HT1080 (cell line): ENCODE data around the gene FTSJ3. TPM values are rescaled to one million over a fixed set of nuclear protein-coding genes. Genes with fewer than 3 reads are reported as not detected.

ENCODE experiments used
- DNase-seq: peaks from one replicate; pipeline ENCODE4 v3.0.0-alpha.2; 2015; ENCODE audit warnings: low read depth
- total RNA-seq: library from RNA; depleted of rRNA; stranded (reverse); fragments of >200 nt; shearing (Covaris generic); gene quantifications from 2 replicates; pipeline ENCODE4 v1.2.3, GENCODE V29; 2014; rRNA removed

FTSJ3 gene
- total RNA-seq, 1 experiment from 2014 or later = 142 TPM

GRCh38 chr17:63786971-63787711 lies 40.3 kb downstream of the FTSJ3 start:
- DNase-seq = no peak

- DNase-seq = no peak
Measured at GRCh38 chr17:63786117-63786516, 41.3 kb downstream of the FTSJ3 start.

- peak; percentile 75 for DNase-seq
Measured at GRCh38 chr17:63785556-63785955, 41.9 kb downstream of the FTSJ3 start.

- DNase-seq = no peak
Measured at GRCh38 chr17:63783522-63783921, 43.9 kb downstream of the FTSJ3 start.

GRCh38 chr17:63780928-63781327 lies 46.5 kb downstream of the FTSJ3 start:
- DNase-seq = no peak

GRCh38 chr17:63780507-63780906 lies 47.0 kb downstream of the FTSJ3 start:
- peak; percentile 42 for DNase-seq

GRCh38 chr17:63775420-63775819 lies 52.0 kb downstream of the FTSJ3 start:
- no peak for DNase-seq

- peak; percentile 6 for DNase-seq
Measured at GRCh38 chr17:63774969-63775265, 52.5 kb downstream of the FTSJ3 start.

GRCh38 chr17:63774141-63774968 lies 53.1 kb downstream of the FTSJ3 start, which contains the start of gene DDX42:
Gene DDX42, plus strand, starts transcription at chr17:63774170. Its CDS starts 12,880 bp downstream, at chr17:63787050.
- DNase-seq = peak; percentile 45

- DNase-seq = peak; percentile 100
Measured at GRCh38 chr17:63773272-63774140, 54.0 kb downstream of the FTSJ3 start, which contains the start of gene CCDC47. Gene CCDC47, minus strand, starts transcription at chr17:63773597. Its CDS starts 7,422 bp downstream, at chr17:63766175.

GRCh38 chr17:63772801-63773271 lies 54.6 kb downstream of the FTSJ3 start:
- peak; percentile 4 for DNase-seq

Other genes starting within 250 kb of the FTSJ3 start
- 32.6 and 35.0 TPM in 2 replicates for gene TACO1, start 226.8 kb downstream of the FTSJ3 start, total RNA-seq
- gene MAP3K3, start 205.2 kb downstream of the FTSJ3 start, total RNA-seq = 26.0 and 33.1 TPM in 2 replicates
- 15.9 and 20.7 TPM in 2 replicates for gene LIMD2, start 127.5 kb downstream of the FTSJ3 start, total RNA-seq
- gene STRADA, start 85.9 kb downstream of the FTSJ3 start, total RNA-seq = 13.2 and 13.8 TPM in 2 replicates
- 52.1 and 78.0 TPM in 2 replicates for gene CCDC47, start 54.1 kb downstream of the FTSJ3 start, total RNA-seq
- 36.9 and 44.9 TPM in 2 replicates for gene DDX42, start 53.5 kb downstream of the FTSJ3 start, total RNA-seq
- 79.2 and 110 TPM in 2 replicates for gene PSMC5, start 232 bp downstream of the FTSJ3 start, total RNA-seq
- 99.5 and 106 TPM in 2 replicates for gene SMARCD2, start 15.0 kb upstream of the FTSJ3 start, total RNA-seq
- gene CSH2, start 46.0 kb upstream of the FTSJ3 start, total RNA-seq = not detected in 2 replicates
- not detected in 2 replicates for gene GH2, start 54.3 kb upstream of the FTSJ3 start, total RNA-seq
- not detected in 2 replicates for gene CSH1, start 68.9 kb upstream of the FTSJ3 start, total RNA-seq
- gene CSHL1, start 83.6 kb upstream of the FTSJ3 start, total RNA-seq = not detected in 2 replicates
- gene GH1, start 91.2 kb upstream of the FTSJ3 start, total RNA-seq = not detected in 2 replicates
- 0.10 and 0.33 TPM in 2 replicates for gene CD79B, start 104.7 kb upstream of the FTSJ3 start, total RNA-seq
- not detected in 2 replicates for gene SCN4A, start 145.3 kb upstream of the FTSJ3 start, total RNA-seq
- gene PRR29, start 170.7 kb upstream of the FTSJ3 start, total RNA-seq = 0.08 and 0.47 TPM in 2 replicates
- 8.2 and 9.5 TPM in 2 replicates for gene ICAM2, start 193.0 kb upstream of the FTSJ3 start, total RNA-seq